ENCODE data around the gene PLCH1.

PLCH1 gene

DNA sequence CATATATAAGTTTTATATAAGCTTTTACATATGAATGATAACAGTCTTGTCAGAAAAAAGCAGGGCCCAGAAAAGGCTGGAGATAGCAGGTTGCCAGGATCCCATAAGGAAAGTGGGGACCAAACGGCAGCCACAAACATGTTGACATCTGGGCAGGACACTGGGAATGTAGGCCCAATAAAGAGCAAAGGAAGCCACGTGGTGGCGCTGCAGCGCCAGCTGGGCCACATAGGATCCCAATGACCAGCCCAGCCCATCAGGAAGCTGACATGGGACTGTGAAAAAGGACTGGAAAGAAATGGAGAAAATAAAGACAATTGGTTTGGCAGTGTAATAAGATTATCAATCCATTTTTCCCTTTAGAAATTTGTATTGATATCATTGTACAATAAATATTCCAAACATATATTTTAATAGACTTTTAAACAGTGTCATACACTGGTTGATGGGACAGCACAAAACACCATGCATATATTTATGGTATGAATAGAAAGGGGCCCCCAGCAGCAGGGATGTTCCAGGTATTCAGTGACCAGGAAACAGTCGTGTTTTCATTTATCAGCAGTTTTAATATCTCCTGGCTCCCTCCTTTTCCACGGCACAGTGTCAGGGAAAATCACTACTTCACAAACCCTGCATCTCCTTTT is 362.4 kb downstream of the PLCH1 start:
- DNase-seq = peak; percentile 84
- in situ Hi-C loops (cut with MboI; ENCODE audit: low pct_unique_long_range_greater_than_20kb, low sequenced_read_pairs) = loop anchor here (25.0 kb wide), 2 partner anchors 305 to 480 kb away; partner anchors contain the start of genes GMPS and SLC33A1

DNA sequence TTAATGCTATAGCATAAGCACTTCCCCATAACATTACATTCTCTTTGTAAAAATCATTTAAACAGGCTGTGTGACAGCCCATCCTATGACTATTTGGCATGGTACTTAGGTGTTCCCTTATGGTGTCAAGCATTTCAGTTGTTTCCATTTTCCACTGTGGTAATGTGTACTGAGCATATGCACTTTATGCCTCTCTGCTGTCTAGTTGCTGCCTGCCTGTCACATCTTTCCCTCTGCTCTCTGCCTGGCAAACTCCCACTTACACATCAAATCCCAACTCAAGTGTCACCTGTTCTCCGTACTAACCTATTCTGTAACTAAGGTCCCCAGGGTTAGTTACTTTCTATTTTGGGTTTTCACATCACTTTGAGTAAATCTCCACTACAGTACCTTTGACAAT is 367.0 kb downstream of the PLCH1 start:
- no peak for DNase-seq
- in situ Hi-C loops (cut with MboI; ENCODE audit: low pct_unique_long_range_greater_than_20kb, low sequenced_read_pairs) = loop anchor here (25.0 kb wide), 2 partner anchors 309 to 484 kb away; partner anchors contain the start of genes GMPS and SLC33A1

DNA sequence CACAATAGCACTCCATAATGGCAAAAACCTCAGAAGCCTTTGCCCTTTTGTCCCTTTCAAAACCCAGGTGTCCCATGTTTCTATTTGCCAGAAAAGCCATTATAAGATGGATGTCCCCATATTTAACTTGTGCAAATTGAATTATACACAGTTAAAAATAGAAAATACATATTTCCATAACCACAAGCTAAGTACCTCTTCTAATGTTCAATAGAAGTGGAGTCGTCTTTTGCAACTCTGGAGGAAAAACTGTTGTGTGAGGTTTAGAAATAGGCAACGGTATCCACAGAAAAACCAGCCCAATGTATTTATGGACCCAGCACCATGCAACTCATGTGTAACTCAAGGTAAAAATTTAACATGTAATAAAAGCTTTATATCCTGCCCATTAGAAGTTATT is 367.8 kb downstream of the PLCH1 start:
- in situ Hi-C loops (cut with MboI; ENCODE audit: low pct_unique_long_range_greater_than_20kb, low sequenced_read_pairs) = loop anchor here (25.0 kb wide), 2 partner anchors 310 to 485 kb away; partner anchors contain the start of genes GMPS and SLC33A1
- no peak for DNase-seq

DNA sequence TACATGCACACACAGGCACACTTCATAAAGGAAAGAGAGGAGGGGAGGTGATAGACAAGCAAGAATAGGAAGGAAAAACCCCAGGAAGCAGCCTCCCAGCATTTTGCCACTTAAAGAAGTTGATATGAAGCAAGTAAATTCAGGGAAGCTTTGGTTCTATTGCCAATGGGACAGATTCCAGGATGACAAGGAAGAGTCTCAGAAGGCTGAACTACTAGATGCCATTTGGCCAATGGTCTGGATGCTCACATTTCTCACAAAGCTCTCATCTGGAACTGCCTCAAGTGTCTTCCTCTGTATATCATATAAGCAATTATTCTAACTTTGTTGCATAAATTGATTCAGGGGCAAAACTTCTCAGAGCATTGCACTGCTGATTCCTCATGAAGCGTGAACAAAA is 372.6 kb downstream of the PLCH1 start:
- DNase-seq = no peak
- in situ Hi-C loops (cut with MboI; ENCODE audit: low pct_unique_long_range_greater_than_20kb, low sequenced_read_pairs) = no loop called here

DNA sequence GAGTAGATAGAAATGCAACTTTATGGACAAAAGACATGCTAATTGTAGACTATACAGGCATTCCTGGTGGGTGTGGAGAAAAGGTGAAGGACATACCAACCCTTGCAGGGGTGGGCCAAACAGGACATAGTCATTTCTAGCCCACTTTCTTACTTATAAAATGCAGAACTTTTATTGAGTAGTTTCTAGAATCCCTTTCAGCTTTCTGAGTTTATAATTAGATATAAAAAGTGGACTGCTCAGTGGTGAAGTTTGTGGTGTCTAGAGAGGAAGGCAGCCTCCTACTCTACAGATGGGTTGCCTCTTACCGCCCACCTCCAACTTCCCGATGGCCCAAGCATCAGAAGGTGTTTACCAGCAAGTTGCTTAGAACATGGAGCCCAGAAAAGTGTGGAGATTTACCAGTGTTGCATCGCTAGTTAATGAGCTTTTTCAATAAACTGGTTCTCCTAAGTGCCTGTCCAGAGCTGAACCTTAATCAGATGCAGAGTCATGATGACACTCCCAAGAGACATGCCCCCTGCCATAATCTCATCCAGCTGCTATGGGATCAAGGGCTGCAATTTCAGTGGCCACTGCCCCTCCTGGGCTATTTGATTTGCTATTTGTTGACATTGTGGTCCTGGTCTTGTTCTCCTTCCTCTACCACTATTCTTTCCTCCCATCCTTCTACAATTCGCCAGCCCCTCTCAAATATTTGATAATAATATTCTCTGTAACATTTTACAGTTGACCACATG is 373.9 kb downstream of the PLCH1 start:
- in situ Hi-C loops (cut with MboI; ENCODE audit: low pct_unique_long_range_greater_than_20kb, low sequenced_read_pairs) = no loop called here
- no peak for DNase-seq

DNA sequence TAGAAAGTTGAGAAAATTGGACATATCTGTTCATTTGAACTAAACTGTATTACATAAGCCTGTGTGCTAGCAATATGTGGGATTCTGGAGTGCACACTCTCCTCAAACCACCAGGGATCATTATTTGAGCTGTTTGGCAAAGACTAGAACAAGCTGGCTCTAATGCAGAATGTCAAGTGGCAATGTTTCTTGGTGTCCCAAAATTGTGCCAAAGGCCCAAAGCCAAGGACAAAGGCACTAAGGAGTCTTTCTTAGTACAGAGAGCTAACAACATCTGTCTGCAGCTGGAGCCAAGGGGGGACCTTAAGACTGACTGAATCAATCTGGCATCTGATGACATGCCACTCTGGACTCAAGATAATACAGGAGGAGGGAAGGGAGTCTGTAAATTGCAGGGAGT is 374.7 kb downstream of the PLCH1 start:
- in situ Hi-C loops (cut with MboI; ENCODE audit: low pct_unique_long_range_greater_than_20kb, low sequenced_read_pairs) = no loop called here
- DNase-seq = no peak

DNA sequence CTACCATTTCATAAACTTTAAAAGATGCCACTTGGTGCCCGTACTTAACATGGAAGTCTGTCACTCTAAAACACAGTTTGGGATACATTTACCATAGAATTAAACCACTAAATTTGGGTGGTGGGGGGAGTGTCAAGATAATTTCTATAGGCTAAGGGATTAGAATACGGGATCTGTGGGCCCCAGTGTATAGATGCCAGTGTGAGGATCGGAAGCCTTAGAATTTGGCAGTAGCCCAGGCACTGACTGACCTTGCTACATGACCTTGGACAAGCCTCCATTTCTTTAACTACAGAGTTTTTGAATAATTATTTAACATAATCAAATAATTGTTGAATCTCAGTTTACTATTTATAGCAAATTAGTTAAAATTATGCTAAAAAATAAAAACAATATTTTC is 375.1 kb downstream of the PLCH1 start:
- in situ Hi-C loops (cut with MboI; ENCODE audit: low pct_unique_long_range_greater_than_20kb, low sequenced_read_pairs) = no loop called here
- DNase-seq = no peak

DNA sequence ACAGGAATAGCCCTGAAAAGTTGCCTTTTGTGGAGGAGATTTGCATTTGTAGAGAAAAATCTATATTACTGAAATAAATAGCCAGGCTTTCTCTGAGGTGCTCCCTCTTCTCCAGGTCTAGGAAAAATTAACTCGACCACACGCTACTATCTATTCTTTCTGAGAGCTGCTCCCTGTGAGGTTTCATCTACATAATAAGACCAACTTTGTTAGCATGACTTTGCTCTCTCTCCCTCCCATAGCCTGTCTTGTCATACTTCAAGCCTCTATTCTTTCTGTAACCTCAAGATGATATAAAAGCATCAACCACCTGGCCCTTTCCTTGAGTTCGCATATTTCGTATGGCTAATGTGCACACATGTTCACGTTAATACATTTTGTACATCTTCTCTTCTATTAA is 375.6 kb downstream of the PLCH1 start:
- DNase-seq = no peak
- in situ Hi-C loops (cut with MboI; ENCODE audit: low pct_unique_long_range_greater_than_20kb, low sequenced_read_pairs) = no loop called here

DNA sequence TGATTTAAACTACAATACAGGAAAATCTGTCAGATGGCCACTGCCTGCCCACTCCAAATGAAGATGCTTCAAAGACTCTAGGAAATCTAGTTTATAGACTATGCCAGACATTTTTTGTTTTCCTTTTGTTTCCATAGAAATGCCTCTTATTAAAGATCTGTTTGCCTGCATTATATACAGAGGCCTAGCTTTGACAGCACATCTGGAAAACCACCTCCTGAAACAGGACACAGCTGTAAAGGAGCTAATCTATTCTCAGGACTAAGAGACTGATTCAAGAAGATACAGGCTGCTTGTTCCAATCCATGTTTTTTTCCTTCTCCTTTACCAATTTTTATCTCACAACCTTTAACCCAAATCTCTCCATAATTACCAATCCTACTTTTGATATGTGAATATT is 376.1 kb downstream of the PLCH1 start:
- no peak for DNase-seq
- in situ Hi-C loops (cut with MboI; ENCODE audit: low pct_unique_long_range_greater_than_20kb, low sequenced_read_pairs) = no loop called here

DNA sequence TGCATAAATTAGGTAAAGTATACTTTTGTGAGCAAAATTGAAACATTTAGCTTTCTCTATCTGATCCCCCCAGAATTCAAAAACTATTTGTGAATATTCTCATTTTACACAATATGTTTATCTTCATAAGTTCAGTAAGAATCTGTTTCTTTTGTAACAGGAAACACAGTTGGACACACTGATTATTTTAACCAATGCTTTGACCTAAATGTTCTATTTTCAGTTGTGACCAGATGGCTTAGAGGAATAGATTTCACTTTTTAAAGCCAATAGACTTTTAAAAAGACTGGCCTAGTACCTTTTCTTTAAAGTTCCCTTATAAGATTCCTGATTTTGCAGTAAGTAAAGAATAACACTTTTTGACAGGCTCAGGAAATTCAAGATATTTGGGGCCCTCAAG is 377.4 kb downstream of the PLCH1 start:
- in situ Hi-C loops (cut with MboI; ENCODE audit: low pct_unique_long_range_greater_than_20kb, low sequenced_read_pairs) = no loop called here
- no peak for DNase-seq

DNA sequence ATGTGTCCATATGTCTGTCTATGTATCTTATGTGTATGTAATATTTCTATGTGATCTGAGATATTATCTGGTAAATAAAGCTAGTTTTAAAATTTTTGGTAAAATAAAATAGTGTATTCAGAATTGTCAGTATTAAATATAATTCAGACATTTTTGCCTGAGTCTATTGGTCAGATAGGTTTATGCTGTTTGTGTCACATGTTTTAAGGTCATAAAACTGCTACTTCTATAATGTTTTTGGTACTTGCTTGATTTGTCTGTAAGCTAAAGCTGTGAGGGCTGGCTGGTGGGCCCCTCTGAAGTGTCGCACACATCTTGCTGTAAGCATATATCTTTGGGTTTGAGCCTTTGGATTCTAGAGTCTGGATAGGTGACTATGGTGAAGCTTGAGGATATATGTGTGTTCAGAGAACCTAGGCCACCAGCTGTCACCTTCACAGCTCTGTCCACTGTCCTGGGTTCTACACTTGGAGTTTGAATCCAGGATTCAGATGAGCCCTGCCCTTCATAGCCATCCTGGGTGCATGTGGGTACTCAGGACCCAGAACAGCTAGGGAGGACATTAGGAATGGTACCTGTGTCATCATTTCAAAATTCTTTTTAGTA is 379.6 kb downstream of the PLCH1 start:
- in situ Hi-C loops (cut with MboI; ENCODE audit: low pct_unique_long_range_greater_than_20kb, low sequenced_read_pairs) = no loop called here
- no peak for DNase-seq

DNA sequence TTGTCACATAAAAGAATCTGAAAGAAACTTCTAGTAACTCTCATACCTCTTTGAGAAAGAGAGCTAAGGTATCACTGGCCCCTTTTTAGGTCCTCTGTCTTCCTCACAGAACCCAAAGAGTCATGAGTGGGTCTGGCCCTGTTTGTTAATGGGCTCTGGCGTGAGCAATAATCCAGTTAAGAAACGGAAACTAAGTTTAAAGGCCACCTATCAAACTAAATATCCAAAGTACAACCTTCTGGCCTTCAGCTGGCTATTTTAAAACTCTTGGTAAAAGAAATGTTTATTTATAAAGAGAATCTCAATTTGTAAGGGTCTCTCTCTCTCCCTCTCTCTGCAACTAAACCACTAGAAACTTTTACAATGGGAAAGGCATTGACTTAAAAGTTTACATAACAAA is 380.4 kb downstream of the PLCH1 start:
- in situ Hi-C loops (cut with MboI; ENCODE audit: low pct_unique_long_range_greater_than_20kb, low sequenced_read_pairs) = no loop called here
- no peak for DNase-seq

DNA sequence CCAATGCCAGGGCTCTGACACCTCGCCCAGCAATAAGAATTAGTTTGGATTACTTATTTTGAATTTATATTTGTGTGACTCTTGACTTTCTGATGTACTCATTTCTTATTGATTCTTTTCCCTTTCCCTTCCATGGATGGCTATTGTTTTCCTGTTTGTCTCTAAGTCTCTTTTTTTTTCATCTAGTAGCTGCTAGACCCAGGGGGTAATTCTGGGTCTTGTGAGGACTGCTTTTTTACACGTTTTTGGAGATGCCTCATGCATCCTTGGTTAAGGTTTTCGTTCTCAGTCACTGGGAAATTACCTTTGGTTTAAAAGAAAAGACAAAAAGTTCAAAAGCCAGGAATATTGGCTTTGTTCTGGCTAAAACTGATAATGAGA is 381.2 kb downstream of the PLCH1 start:
- in situ Hi-C loops (cut with MboI; ENCODE audit: low pct_unique_long_range_greater_than_20kb, low sequenced_read_pairs) = no loop called here
- DNase-seq = no peak

DNA sequence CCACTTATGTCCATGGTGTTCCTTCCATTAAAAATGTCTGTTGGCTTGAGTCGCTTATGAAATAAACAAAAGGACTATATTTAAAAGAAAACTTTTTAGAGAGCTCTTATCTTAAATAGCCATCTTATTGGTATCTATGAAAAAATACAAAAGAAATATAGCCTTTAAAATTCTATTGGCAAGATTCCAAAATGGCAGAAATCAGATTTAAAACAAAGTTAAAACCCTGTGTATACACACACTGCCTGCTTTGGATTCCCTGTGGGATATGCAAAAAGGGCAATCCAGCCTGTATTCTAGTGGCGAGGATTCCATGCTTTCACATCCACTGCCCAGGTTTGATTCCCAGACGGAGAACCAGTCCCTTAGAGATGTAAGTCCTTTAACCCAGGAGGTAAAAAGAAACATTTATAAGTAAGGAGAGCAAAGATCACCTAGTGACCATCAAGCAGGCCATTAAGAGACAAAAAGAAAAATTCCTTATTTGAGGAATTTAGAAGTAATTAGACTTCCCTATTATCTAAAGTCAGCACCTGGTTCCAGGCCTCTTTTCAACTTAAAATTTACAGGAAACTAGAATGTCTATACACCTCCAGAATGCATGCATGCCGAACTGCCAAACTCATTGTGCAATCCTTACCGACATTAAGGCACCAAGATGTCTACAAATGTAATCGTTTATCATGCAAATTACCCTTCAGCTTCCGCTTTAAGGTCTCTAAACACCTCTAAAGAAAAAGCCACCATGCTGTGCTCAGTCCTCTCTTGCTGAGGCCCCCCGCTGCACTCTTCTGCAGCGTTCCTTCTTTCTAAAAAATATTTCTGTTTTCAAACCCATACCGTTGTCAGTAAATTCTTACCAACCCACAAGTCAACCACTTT is 381.8 kb downstream of the PLCH1 start:
- in situ Hi-C loops (cut with MboI; ENCODE audit: low pct_unique_long_range_greater_than_20kb, low sequenced_read_pairs) = no loop called here
- peak; percentile 94 for DNase-seq

DNA sequence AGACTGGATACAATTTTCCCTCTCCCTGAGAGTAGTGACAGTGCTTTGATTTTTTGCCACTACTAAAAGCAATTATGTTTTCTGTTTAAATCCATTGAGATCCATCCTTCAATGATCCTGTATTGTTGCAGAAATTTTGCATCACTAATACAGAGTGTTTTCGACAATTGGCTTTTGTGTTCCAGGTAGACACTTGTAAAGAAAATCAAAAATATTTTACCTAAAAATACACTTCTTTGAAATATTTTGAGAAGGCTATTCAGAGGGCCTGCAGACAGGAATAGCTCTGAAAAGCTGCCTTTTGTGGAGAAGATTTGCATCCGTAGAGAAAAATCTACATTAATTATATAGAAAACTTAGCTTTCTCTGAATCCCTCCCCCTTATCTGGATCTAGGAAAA is 384.6 kb downstream of the PLCH1 start:
- no peak for DNase-seq
- in situ Hi-C loops (cut with MboI; ENCODE audit: low pct_unique_long_range_greater_than_20kb, low sequenced_read_pairs) = no loop called here

DNA sequence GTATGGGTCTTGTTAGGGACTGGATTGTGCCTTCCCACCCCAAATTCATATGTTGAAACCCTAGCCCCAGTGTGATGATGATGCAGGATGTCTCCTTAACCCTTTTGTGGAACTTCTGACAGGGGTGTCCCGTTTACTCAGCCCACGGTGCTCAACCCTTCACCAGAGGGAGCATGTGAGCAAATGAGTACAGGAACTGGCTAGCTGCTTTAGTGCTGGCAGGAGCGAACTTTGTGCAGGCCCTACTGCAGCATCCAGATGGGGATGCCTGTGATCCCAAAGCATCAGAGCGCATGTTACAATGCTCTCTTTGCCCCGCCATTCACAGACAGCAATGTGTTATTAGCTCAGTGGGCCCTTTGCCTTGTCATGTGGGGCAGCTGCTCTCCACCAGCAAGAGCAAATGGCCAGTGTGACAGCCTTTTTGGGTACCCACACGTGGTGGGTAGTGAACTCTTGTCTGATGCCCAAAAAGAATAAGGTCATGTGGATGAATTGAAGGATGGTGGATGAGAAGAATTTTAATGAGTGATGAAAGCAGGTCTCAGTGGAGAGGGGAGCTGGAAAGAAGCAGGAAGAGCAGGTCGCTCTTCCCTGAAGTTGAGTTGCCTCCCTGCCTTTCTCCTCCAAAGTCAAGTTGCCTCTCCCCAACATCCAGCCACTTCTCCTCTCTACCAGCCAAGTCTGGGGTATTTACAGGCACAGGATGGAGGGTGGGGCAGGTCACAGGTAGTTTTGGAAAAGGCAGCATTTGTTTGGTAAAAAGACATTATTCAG is 388.1 kb downstream of the PLCH1 start:
- peak; percentile 51 for DNase-seq
- in situ Hi-C loops (cut with MboI; ENCODE audit: low pct_unique_long_range_greater_than_20kb, low sequenced_read_pairs) = no loop called here

DNA sequence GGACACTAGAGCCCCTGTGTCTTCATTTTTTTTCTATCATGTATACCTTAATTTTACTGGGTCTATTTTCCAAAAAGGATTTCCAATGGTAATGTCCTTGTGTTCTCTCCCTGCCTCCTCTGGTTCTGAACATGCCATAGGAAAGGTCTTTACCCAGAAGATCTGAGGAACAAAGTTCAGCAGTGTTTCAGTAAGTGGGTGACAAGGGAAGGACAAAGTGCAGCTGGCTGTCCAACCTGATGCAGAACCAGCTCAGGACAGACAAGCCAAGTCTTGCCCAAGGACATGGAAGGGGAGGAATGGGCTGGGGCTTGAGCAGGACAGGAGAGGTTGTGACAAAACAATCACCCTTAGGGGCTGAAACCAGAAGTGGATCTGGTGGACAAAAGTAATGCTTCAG is 390.2 kb downstream of the PLCH1 start:
- in situ Hi-C loops (cut with MboI; ENCODE audit: low pct_unique_long_range_greater_than_20kb, low sequenced_read_pairs) = no loop called here
- no peak for DNase-seq

DNA sequence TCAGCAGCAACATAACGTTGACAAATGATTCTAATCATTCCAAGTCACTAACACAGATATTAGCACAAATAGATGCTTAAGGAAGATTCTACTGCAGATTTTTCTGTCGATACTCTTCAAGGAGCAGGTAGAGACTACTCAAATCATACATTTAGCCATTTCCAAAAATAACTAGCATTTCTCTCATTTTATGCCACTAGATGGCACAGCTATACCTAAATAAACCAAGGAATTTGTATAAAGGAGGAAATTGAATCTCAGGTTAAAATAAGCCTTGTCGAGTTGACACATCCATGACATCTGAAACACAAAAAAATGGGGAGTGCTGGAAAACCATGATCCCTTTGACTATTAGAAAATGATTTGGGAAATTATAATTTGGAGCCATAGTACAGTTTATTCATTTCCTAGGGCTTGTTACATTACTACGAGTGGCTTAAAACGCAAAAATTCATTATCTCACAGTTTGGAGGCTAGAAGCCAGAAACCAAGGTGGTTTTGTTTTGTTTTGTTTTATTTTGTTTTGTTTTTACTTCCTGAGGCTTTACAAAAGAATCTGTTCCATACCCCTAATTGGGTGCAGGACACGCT is 391.9 kb downstream of the PLCH1 start:
- DNase-seq = peak; percentile 85
- in situ Hi-C loops (cut with MboI; ENCODE audit: low pct_unique_long_range_greater_than_20kb, low sequenced_read_pairs) = no loop called here
